GM18907 (cell line): ENCODE data around the gene OR10G6.
"Not testable (repeated sequence)": the region's sequence is repeated elsewhere in the genome, so short reads cannot be mapped to it uniquely, and the experiment has no call there.

ENCODE experiments used
- ATAC-seq: cut with Tn5 transposase; IDR thresholded peaks from one replicate; pipeline ENCODE4 v1.9.1; 2021; ENCODE audit warnings: mild to moderate bottlenecking, moderate library complexity; ENCODE audit not compliant: unreplicated experiment

Gene OR10G6

GRCh38 chr11:123995119-123995518, at the start of gene OR10G6:
TSS of gene OR10G6 (minus strand) at chr11:123995161. CDS start at chr11:123995161, 0 bp downstream.
- no peak for ATAC-seq

GRCh38 chr11:124043420-124043819, 48.5 kb upstream of the OR10G6 start:
- no peak for ATAC-seq

- no peak for ATAC-seq
These were observed 46.3 kb upstream of the OR10G6 start, which contains the start of gene OR10G7 for GRCh38 chr11:124041254-124041653. TSS of gene OR10G7 (minus strand) at chr11:124041325. CDS start at chr11:124039001, 2,324 bp downstream.

- no peak for ATAC-seq
These were observed 44.6 kb upstream of the OR10G6 start for GRCh38 chr11:124039557-124039956.

- no peak for ATAC-seq
These were observed 41.7 kb upstream of the OR10G6 start for GRCh38 chr11:124036666-124037065.

GRCh38 chr11:124026498-124026897, 31.5 kb upstream of the OR10G6 start, which contains the start of gene OR10G8:
TSS of gene OR10G8 (plus strand) at chr11:124026798. CDS start at chr11:124029623, 2,825 bp downstream.
- no peak for ATAC-seq

GRCh38 chr11:124015837-124016236, 20.9 kb upstream of the OR10G6 start:
- ATAC-seq, result not testable (repeated sequence)

- ATAC-seq, result no peak
These were observed 17.7 kb upstream of the OR10G6 start, which contains the start of gene OR10G4 for GRCh38 chr11:124012697-124013096. TSS of gene OR10G4 (plus strand) at chr11:124012997. CDS start at chr11:124015575, 2,578 bp downstream.

GRCh38 chr11:123979311-123979710, 15.7 kb downstream of the OR10G6 start:
- ATAC-seq, result no peak

GRCh38 chr11:123977731-123978347, 17.1 kb downstream of the OR10G6 start, which contains the start of gene OR10S1:
TSS of gene OR10S1 (minus strand) at chr11:123977781. CDS start at chr11:123977664, 117 bp downstream.
- ATAC-seq, result no peak

- ATAC-seq, result no peak
These were observed 18.0 kb downstream of the OR10G6 start for GRCh38 chr11:123976770-123977560.

GRCh38 chr11:123973816-123974215, 21.1 kb downstream of the OR10G6 start:
- ATAC-seq, result no peak

- no peak for ATAC-seq
These were observed 38.2 kb downstream of the OR10G6 start for GRCh38 chr11:123956752-123957151.

- ATAC-seq, result no peak
These were observed 49.8 kb downstream of the OR10G6 start for GRCh38 chr11:123945132-123945531.
